Adipocyte (in vitro differentiated cells): ENCODE results near the gene DMC1.
"Not testable (repeated sequence)": the region's sequence is repeated elsewhere in the genome, so short reads cannot be mapped to it uniquely, and the experiment has no call there.

Experiments used
- DNase-seq: peaks from one replicate; pipeline ENCODE4 v3.0.0-alpha.2; 2015; ENCODE audit warnings: low read depth
- H3K27me3 ChIP-seq: replicated peaks from 2 replicates; pipeline ENCODE4 v1.7.0; 2013; ENCODE audit warnings: mild to moderate bottlenecking, low read length, moderate library complexity; ENCODE audit not compliant: control insufficient read depth, insufficient read depth
- H3K36me3 ChIP-seq: 2 replicates; pipeline ENCODE4 v1.7.0; 2013; ENCODE audit warnings: low read length, mild to moderate bottlenecking, moderate library complexity; ENCODE audit not compliant: control insufficient read depth, insufficient read depth, severe bottlenecking
- H3K4me1 ChIP-seq: 2 replicates; pipeline ENCODE4 v1.7.0; 2013; ENCODE audit warnings: mild to moderate bottlenecking, low read length, moderate library complexity; ENCODE audit not compliant: control insufficient read depth, insufficient read depth
- H3K4me3 ChIP-seq: 2 replicates; pipeline ENCODE4 v1.7.0; 2013; ENCODE audit warnings: mild to moderate bottlenecking, low read length, moderate library complexity
- H3K9ac ChIP-seq: 2 replicates; pipeline ENCODE4 v1.7.0; 2013; ENCODE audit warnings: mild to moderate bottlenecking, low read length, moderate library complexity
- H3K9me3 ChIP-seq: 2 replicates; pipeline ENCODE4 v1.7.0; 2013; ENCODE audit warnings: mild to moderate bottlenecking, low read length, moderate library complexity; ENCODE audit not compliant: control insufficient read depth

Gene DMC1

DNA sequence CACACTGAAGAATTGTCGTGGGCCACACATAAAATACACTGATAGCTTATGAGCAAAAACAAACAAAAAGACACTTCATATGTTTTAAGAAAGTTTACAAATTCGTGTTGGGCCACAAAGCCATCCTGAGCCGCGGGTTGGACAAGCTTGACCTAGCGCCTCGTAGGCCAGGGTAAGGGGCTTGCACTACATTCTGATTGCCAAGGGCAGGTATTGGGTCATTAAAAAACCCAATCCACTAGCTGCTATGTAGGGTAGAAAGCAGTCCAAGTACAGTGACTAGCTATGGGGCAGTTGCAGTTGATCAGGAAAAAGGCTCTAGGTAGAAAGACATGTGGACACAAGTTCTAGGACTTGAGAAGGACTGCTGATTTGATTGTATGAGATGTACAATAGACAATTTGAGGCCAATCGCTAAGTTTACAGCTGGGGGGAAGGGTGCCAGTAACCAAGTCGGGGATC, 88.1 kb downstream of the DMC1 start:
- no peak for DNase-seq
- no peaks in the 10 kb centered on the region for H3K27me3 ChIP-seq
- H3K4me1 ChIP-seq = peaks cover 4% of the 10 kb centered on the region
- peaks cover 82% of the 10 kb centered on the region for H3K36me3 ChIP-seq
- H3K9ac ChIP-seq = no peak overlapping the region
- H3K4me3 ChIP-seq = no peak overlapping the region
- no peaks in the 10 kb centered on the region for H3K9me3 ChIP-seq

DNA sequence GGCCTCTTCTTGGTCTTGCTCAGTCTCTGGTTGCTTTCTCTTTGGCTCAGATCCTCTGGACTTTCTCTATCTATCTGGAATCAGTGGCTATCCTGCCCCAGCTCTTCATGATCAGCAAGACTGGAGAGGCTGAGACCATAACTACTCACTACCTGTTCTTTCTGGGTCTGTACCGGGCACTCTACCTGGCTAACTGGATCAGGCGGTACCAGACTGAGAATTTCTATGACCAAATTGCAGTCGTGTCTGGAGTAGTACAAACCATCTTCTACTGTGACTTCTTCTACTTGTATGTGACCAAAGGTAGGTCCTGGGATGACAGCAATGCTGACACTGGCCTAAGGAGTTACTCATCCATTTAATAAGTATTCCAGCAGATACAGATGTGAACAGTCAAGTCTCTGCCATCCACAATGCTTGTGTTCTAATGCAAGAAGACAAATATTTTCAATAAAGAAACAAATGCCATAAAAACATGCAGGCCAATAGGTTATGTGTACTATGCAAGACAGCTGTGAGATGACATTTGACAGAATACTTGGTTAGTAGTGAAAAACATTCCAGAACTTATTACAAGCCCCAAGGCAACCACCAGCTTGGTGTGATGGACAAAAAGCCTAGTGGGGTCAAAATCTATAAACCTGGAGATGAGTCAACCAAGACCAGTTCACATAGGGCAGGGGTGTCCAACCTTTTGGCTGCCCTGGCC, 88.7 kb downstream of the DMC1 start:
- no peaks in the 10 kb centered on the region for H3K27me3 ChIP-seq
- peaks cover 4% of the 10 kb centered on the region for H3K4me1 ChIP-seq
- no peaks in the 10 kb centered on the region for H3K9me3 ChIP-seq
- H3K36me3 ChIP-seq = peaks cover 76% of the 10 kb centered on the region
- H3K9ac ChIP-seq = no peak overlapping the region
- no peak overlapping the region for H3K4me3 ChIP-seq
- DNase-seq = peak; percentile 49

- Histone ChIP-seq H3K4me1 (no peaks in the 10 kb centered on the region), H3K36me3 (peaks cover 62% of the 10 kb centered on the region), H3K4me3 (no peak overlapping the region), H3K9me3 (no peaks in the 10 kb centered on the region), H3K27me3 (no peaks in the 10 kb centered on the region), H3K9ac (no peak overlapping the region)
- peak; percentile 55 for DNase-seq
Measured at GRCh38 chr22:38479096-38479837, 90.7 kb downstream of the DMC1 start.

- DNase-seq = no peak
Measured at GRCh38 chr22:38477585-38477984, 92.4 kb downstream of the DMC1 start.

GRCh38 chr22:38474003-38474607, 95.9 kb downstream of the DMC1 start:
- Histone ChIP-seq H3K9ac (no peak overlapping the region), H3K4me1 (peaks cover 3% of the 10 kb centered on the region), H3K9me3 (no peaks in the 10 kb centered on the region), H3K27me3 (no peaks in the 10 kb centered on the region), H3K4me3 (no peak overlapping the region), H3K36me3 (peaks cover 12% of the 10 kb centered on the region)
- DNase-seq = no peak

More at GRCh38 chr22:38477585-38477984, 92.4 kb downstream of the DMC1 start:
- Histone ChIP-seq H3K36me3 (peaks cover 46% of the 10 kb centered on the region), H3K4me3 (no peak overlapping the region), H3K27me3 (no peaks in the 10 kb centered on the region), H3K9me3 (no peaks in the 10 kb centered on the region), H3K4me1 (no peaks in the 10 kb centered on the region), H3K9ac (no peak overlapping the region)

DNA sequence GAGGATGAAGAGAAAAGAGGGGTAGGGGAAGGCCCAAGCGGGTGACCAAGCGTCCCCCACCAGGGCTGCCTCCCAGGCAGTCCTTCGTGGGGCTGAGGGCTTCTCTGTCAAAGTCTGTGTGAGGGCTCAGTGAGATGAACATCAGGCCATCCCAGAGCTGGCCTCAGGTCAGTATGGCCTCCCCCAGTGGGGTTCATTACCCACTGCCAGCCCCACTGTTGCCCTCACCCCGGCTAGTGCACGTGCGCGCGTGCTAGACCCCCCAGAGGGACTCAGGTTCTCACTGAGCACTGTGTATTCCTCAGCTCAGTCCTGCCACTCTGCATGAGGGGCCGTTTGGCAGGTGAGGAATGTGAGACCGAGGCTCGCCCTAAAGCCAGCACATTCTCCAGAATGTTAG, 98.7 kb downstream of the DMC1 start:
- H3K27me3 ChIP-seq = no peaks in the 10 kb centered on the region
- H3K9ac ChIP-seq = no peak overlapping the region
- peaks cover 5% of the 10 kb centered on the region for H3K36me3 ChIP-seq
- H3K4me3 ChIP-seq = no peak overlapping the region
- peaks cover 13% of the 10 kb centered on the region for H3K4me1 ChIP-seq
- DNase-seq = no peak
- no peaks in the 10 kb centered on the region for H3K9me3 ChIP-seq

GRCh38 chr22:38470179-38470578, 99.8 kb downstream of the DMC1 start:
- peaks cover 13% of the 10 kb centered on the region for H3K4me1 ChIP-seq
- not testable (repeated sequence) for H3K36me3 ChIP-seq, DNase-seq, H3K9me3 ChIP-seq, H3K4me3 ChIP-seq, H3K27me3 ChIP-seq, H3K9ac ChIP-seq

- DNase-seq = no peak
- H3K9me3 ChIP-seq = no peaks in the 10 kb centered on the region
- H3K27me3 ChIP-seq = peaks cover 4% of the 10 kb centered on the region
Measured at GRCh38 chr22:38469306-38469781, 100.6 kb downstream of the DMC1 start.

More at GRCh38 chr22:38469306-38469781, 100.6 kb downstream of the DMC1 start:
- Histone ChIP-seq H3K4me1 (peaks cover 13% of the 10 kb centered on the region), H3K4me3 (peak overlapping the region; percentile 93), H3K36me3 (peaks cover 2% of the 10 kb centered on the region), H3K9ac (peak overlapping the region; percentile 96)
